GM19468 (cell line): ENCODE measurements around the gene NRG2.

Experiments
- ATAC-seq: cut with Tn5 transposase; IDR thresholded peaks from one replicate; pipeline ENCODE4 v1.9.1; 2021; ENCODE audit warnings: mild to moderate bottlenecking, moderate library complexity, moderate number of reproducible peaks; ENCODE audit not compliant: unreplicated experiment; ENCODE audit errors: extremely low read depth

Gene NRG2

DNA sequence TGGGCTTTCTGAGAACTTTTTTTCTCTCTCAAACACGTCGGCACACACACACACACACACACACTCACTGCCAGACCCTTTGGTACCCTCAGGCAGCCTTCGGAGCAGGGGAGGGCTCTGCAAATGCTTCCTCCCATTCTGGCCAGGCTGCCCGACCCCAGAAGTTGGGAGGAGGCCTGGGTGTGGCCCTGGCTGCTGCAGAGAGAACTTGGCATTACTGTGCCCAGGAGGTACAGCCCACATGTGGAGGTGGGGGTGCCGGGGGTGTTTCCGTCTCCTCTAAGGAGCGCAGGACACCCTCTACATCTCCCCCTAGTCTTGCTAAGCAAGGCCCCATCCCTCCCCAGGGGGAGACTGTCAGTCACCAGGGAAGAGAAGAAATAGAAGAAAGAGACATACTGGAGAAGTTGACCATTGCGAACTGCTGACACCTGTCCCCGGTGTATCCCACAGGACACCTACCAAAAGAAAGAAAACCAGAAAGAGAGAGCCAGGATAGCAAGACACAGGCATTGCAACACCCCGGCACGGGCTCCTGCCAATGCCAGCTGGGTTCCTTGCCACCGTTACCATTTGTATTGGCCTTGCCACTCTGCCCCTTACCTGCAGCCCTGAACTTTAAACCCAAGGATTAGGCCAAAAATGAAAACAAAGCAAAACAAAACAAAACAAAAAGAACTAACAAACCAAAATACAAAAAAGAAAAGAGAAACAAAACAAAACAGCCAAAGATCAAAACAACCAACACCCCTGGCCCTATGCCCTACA, 178.2 kb downstream of the NRG2 start:
- no peak for ATAC-seq

GRCh38 chr5:139863855-139864558, 179.1 kb downstream of the NRG2 start:
- ATAC-seq = no peak

DNA sequence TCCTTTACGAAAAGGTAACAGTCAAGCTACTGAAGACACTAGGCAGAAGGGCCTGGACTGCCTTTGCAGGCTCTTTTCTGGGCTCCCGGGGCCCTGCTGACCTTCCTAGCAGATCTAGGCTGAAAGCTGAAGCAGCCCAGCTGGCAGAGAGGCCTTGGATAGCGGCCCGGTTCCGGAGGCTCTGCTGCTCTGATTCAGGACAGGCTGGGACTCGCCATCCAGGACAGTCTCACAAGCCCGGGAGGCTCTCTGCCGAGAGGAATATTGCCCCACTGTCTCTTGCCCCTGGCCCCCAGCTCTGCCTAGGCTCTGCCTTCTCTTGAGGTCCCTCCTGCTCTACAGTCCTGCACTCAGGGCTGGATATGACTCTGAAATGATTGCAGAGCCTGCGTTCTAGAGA, 179.7 kb downstream of the NRG2 start:
- no peak for ATAC-seq

GRCh38 chr5:139862803-139863202, 180.3 kb downstream of the NRG2 start:
- no peak for ATAC-seq

DNA sequence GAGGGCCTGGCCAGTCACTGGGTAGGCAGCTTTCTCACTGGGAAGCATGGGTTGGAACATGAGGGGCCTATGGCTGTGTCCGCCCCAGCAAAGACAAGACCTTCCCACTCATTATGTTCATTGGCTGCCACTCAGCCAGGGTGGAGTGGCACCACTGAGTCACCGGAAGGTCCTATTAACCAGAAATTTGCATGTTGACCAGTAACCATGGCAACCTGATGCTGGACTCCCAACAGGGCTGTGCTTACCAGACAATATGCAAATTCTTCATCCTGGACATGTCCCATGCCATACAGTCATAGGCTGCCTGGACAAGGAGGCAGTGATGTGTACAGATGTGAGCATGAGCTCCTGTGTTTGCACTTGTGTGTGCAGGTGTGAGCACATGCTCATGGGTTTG, 180.8 kb downstream of the NRG2 start:
- no peak for ATAC-seq

DNA sequence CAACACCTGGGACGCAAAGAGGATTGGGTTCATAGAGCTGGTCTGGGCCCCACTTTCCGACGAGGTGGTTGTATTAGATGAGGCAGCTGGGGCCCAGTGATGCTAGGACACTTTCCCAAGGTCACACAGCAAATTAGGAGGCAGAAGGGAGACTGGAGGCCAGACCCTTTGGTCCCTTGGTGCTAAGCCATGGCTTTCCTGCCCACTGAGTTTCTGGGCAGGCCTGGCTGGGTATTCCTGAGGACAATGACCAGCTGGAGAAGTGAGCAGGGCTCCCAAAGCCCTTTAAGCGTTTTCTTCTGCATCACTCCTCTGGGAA, 181.3 kb downstream of the NRG2 start:
- ATAC-seq = no peak

- no peak for ATAC-seq
These were observed 181.8 kb downstream of the NRG2 start for GRCh38 chr5:139861021-139861888.

GRCh38 chr5:139859013-139859412, 184.1 kb downstream of the NRG2 start:
- ATAC-seq = no peak

GRCh38 chr5:139856714-139857113, 186.4 kb downstream of the NRG2 start:
- ATAC-seq = no peak

DNA sequence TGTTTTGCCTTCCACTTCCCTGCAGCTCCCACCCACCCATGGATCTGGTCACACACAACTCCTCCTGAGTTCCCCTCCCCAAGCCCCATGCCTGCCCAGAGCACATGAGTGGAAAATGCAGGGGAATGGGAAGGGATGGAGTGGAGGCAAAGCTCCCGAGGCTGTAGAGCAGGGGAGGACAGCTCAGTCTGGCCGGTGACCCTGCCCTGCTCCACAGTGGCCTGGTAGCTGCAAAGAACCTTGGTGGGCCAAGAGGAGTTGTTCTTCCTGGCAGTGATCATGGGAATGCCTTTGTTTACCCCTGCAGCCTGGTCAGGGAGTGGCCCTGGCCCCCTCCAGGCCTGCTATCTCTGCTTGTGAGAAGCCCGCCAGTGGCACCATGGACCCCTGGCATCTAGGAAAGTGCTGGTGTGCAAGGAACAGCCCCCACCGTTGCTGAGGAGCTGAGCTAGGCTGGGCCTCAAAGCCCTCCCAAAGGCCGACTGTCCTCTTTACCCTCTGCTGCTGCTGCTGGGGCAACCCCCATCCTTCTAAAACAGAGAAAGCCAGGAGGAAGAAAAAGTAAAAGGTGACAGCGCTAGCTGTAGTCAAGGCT, 187.1 kb downstream of the NRG2 start:
- no peak for ATAC-seq

- ATAC-seq = no peak
These were observed 187.6 kb downstream of the NRG2 start for GRCh38 chr5:139855451-139855850.

DNA sequence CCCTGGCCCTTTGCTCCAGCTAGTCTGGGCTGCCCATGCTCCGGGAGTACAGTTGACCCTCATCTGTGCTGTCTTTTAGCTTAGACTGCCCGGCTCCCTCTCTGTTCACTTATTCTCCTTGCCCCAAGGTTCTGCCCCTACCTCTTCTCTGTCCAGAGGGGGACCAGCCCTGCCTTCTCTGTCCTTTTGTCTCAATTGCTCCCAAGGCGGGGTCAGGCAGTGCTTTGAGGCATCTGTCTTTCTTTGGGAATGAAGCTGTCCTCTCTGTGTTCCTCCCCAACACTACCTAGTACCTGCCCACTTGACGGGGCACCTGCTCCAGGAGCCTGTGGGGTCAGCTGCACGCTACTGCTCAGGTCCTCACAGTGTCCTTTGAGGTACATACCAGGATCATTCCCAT, 188.1 kb downstream of the NRG2 start:
- ATAC-seq = no peak

- ATAC-seq = no peak
These were observed 189.0 kb downstream of the NRG2 start for GRCh38 chr5:139854029-139854605.

- no peak for ATAC-seq
These were observed 190.4 kb downstream of the NRG2 start for GRCh38 chr5:139852696-139853095.

- no peak for ATAC-seq
These were observed 191.5 kb downstream of the NRG2 start for GRCh38 chr5:139851558-139851957.

- ATAC-seq = no peak
These were observed 192.6 kb downstream of the NRG2 start for GRCh38 chr5:139850423-139851016.

DNA sequence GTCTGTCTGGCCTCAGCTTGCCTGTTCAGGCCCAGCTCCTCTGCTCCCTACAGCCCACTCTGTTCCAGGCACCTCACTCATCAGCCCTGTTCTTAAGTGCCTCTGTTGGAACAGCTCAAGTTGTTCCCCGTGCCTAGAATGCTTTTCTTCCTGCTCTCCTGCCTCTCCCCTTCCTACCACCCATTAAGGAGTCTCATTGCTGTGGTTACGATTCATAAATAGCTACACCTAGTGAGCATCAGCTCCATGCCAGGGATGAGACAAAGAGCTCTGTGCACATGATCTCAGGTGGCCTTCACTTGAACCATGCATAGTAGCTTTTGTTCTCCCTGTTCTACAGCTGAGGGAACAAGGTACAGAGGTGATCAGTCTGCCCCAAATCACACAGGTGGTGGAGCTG, 193.2 kb downstream of the NRG2 start:
- ATAC-seq = no peak

DNA sequence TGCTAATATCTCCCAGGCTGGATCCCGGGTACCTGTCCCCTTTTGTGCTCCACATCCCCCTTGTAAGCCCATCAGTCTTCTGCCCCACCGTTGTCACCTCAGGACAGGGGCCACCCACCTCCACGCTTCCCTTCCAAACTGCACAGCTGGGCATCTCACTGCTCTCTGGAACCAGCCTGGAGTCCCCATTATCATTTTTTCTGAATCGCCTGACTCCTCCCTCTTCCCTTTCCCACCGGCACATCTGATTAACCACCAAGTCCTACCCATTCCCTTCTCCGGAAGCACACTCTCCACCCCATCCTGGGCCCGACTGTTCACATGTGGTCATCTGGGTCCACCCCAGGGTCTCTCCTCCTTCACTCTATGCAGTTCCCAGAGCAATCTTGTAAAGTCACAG, 193.6 kb downstream of the NRG2 start:
- no peak for ATAC-seq

GRCh38 chr5:139848508-139849100, 194.5 kb downstream of the NRG2 start:
- ATAC-seq = no peak
